ENCODE data around the gene BIK. TPM values are rescaled to one million over a fixed set of nuclear protein-coding genes. Genes with fewer than 3 reads are reported as not detected.

Gene BIK
- total RNA-seq, 1 donor: 0.86 TPM

GRCh38 chr22:43147821-43148220 is 37.3 kb downstream of the BIK start:
- no peak for DNase-seq (ENCODE audit: low read depth)
- no peak for TF ChIP-seq CTCF (IDR thresholded peaks at IDR 0.05; ENCODE audit: insufficient read depth, low read depth, low read length)
- H3K4me3 ChIP-seq (ENCODE audit: low read depth, low read length): no peak overlapping the region

GRCh38 chr22:43148581-43148980 is 38.0 kb downstream of the BIK start:
- no peak for TF ChIP-seq CTCF (IDR thresholded peaks at IDR 0.05; ENCODE audit: insufficient read depth, low read depth, low read length)
- DNase-seq (ENCODE audit: low read depth): no peak
- no peak overlapping the region for H3K4me3 ChIP-seq (ENCODE audit: low read depth, low read length)

- no peak for TF ChIP-seq CTCF (IDR thresholded peaks at IDR 0.05; ENCODE audit: insufficient read depth, low read depth, low read length)
- DNase-seq (ENCODE audit: low read depth): no peak
- peak overlapping the region; percentile 77 for H3K4me3 ChIP-seq (ENCODE audit: low read depth, low read length)
Observed at GRCh38 chr22:43150731-43151206, 40.2 kb downstream of the BIK start.

- TF ChIP-seq CTCF (IDR thresholded peaks at IDR 0.05; ENCODE audit: insufficient read depth, low read depth, low read length): no peak
- DNase-seq (ENCODE audit: low read depth): peak; percentile 45
- H3K4me3 ChIP-seq (ENCODE audit: low read depth, low read length): peak within 1 kb of the TSS; percentile 77
Observed at GRCh38 chr22:43151251-43152002, 40.9 kb downstream of the BIK start, which contains the start of gene TSPO. TSPO (plus strand) TSS chr22:43151559; CDS start chr22:43159239, 7,680 bp downstream.

GRCh38 chr22:43152003-43152356 is 41.4 kb downstream of the BIK start:
- no peak for DNase-seq (ENCODE audit: low read depth)
- H3K4me3 ChIP-seq (ENCODE audit: low read depth, low read length): peak overlapping the region; percentile 77
- no peak for TF ChIP-seq CTCF (IDR thresholded peaks at IDR 0.05; ENCODE audit: insufficient read depth, low read depth, low read length)

GRCh38 chr22:43152357-43153071 is 42.0 kb downstream of the BIK start:
- TF ChIP-seq CTCF (IDR thresholded peaks at IDR 0.05; ENCODE audit: insufficient read depth, low read depth, low read length): no peak
- peak overlapping the region; percentile 77 for H3K4me3 ChIP-seq (ENCODE audit: low read depth, low read length)
- peak; percentile 45 for DNase-seq (ENCODE audit: low read depth)
